A549 (cell line): ENCODE results near the gene RPS10. TPM values are rescaled to one million over a fixed set of nuclear protein-coding genes. Genes with fewer than 3 reads are reported as not detected.

Experiments used
- ATAC-seq, 2 experiments: fragments of 200-7000 bp in 1 of 2; fragments of >200 bp in 1 of 2; cut with Nextera tagmentation in 1 of 2; cut with Tn5 transposase in 1 of 2; 3 replicates each; pipeline versions ENCODE4 v1.8.0 to v1.9.1; 2018 to 2020; ENCODE audit warnings: mild to moderate bottlenecking in 1 of 2, moderate library complexity in 1 of 2
- CTCF ChIA-PET: fragments of 300-600 bp; sonication (Branson Sonifier 250); formaldehyde crosslinking; extraction: SDS; loops from one replicate; lab custom pipeline; 2021; ENCODE audit warnings: antibody characterized with exemption, inconsistent platforms; lab: Yijun Ruan, JAX
- POLR2A ChIA-PET: fragments of 350-600 bp; formaldehyde crosslinking; extraction: SDS; loops from one replicate; lab custom pipeline; 2021; ENCODE audit warnings: antibody characterized with exemption, inconsistent platforms; lab: Yijun Ruan, JAX
- DNase-seq, 2 experiments: peaks; one replicate each; pipeline versions ENCODE4 v3.0.0 to v3.0.0-alpha.2; 2011 to 2016; ENCODE audit warnings: low read depth in 1 of 2, low spot score in 1 of 2
- FAIRE-seq: peaks from 2 replicates; lab custom pipeline; 2011; peaks lifted over from hg19 to GRCh38; lab: Jason Lieb, UNC
- H3K27ac ChIP-seq, 2 experiments: fragments of >200 bp; sonication (Bioruptor Twin); formaldehyde crosslinking; 3 replicates each; pipeline ENCODE4 v1.5.1; 2016 to 2017
- H3K4me1 ChIP-seq: fragments of >200 bp; sonication (Bioruptor Twin); formaldehyde crosslinking; 3 replicates; pipeline ENCODE4 v1.6.1; 2016
- H3K4me2 ChIP-seq: fragments of >200 bp; sonication (Bioruptor Twin); formaldehyde crosslinking; 3 replicates; pipeline ENCODE4 v1.6.1; 2016
- H3K4me3 ChIP-seq: fragments of >200 bp; sonication (Bioruptor Twin); formaldehyde crosslinking; 3 replicates; pipeline ENCODE4 v1.5.1; 2016
- H3K9me3 ChIP-seq: fragments of >200 bp; sonication (Bioruptor Twin); formaldehyde crosslinking; 3 replicates; pipeline ENCODE4 v1.6.1; 2016
- BHLHE40 ChIP-seq: IDR thresholded peaks from 2 replicates; pipeline ENCODE4 v1.6.1; 2012; ENCODE audit warnings: low read depth, low read length, inconsistent platforms
- CBX8 ChIP-seq: fragments of 200-600 bp; sonication (generic); IDR thresholded peaks from 2 replicates; pipeline ENCODE4 v1.6.1; 2016
- CEBPB ChIP-seq, 2 experiments: fragments of >200 bp in 1 of 2; sonication (Bioruptor Twin) in 1 of 2; formaldehyde crosslinking in 1 of 2; IDR thresholded peaks; 2 replicates each; pipeline ENCODE4 v1.6.1; 2012 to 2016
- CHD2 ChIP-seq: fragments of 150-350 bp; IDR thresholded peaks from 2 replicates; pipeline ENCODE4 v1.6.1; 2014; ENCODE audit warnings: low read length; ENCODE audit not compliant: partially characterized antibody
- CHD4 ChIP-seq: fragments of 200-600 bp; sonication (generic); IDR thresholded peaks from 2 replicates; pipeline ENCODE4 v1.6.1; 2016; ENCODE audit warnings: antibody characterized with exemption, mild to moderate bottlenecking, borderline replicate concordance
- EHF ChIP-seq: fragments of 250-450 bp; sonication (Bioruptor Pico); IDR thresholded peaks from 2 replicates; pipeline ENCODE4 v1.5.0; 2020; ENCODE audit warnings: mild to moderate bottlenecking
- EHMT2 ChIP-seq: fragments of 200-600 bp; sonication (generic); IDR thresholded peaks from 2 replicates; pipeline ENCODE4 v1.6.1; 2016; ENCODE audit warnings: antibody characterized with exemption, low read depth, mild to moderate bottlenecking, moderate library complexity
- FOSL2 ChIP-seq, 2 experiments: fragments of 450-650 bp in 1 of 2; fragments of >200 bp in 1 of 2; sonication (Bioruptor Twin) in 1 of 2; formaldehyde crosslinking; IDR thresholded peaks; 2 replicates each; pipeline versions ENCODE4 v1.5.0 to v1.6.1; 2016 to 2020; ENCODE audit warnings: mild to moderate bottlenecking in 1 of 2, moderate library complexity in 1 of 2
- FOXS1 ChIP-seq: fragments of 250-450 bp; sonication (Bioruptor Pico); IDR thresholded peaks from 2 replicates; pipeline ENCODE4 v1.5.0; 2020; ENCODE audit warnings: mild to moderate bottlenecking, moderate library complexity
- HES2 ChIP-seq: fragments of >200 bp; sonication (Bioruptor Twin); formaldehyde crosslinking; IDR thresholded peaks from 2 replicates; pipeline ENCODE4 v1.6.1; 2016
- HOXB5 ChIP-seq: fragments of 250-450 bp; sonication (Bioruptor Pico); IDR thresholded peaks from 2 replicates; pipeline ENCODE4 v1.5.0; 2020; ENCODE audit warnings: mild to moderate bottlenecking, moderate library complexity
- JUN ChIP-seq, 2 experiments: fragments of >200 bp; sonication (Bioruptor Twin); formaldehyde crosslinking; IDR thresholded peaks; 2 replicates in 1 of 2; 3 replicates in 1 of 2; pipeline ENCODE4 v1.6.1; 2016 to 2017
- JUNB ChIP-seq: fragments of >200 bp; sonication (Bioruptor Twin); formaldehyde crosslinking; IDR thresholded peaks from 2 replicates; pipeline ENCODE4 v1.6.1; 2016
- KDM1A ChIP-seq: fragments of 200-600 bp; sonication (generic); IDR thresholded peaks from 2 replicates; pipeline ENCODE4 v1.6.1; 2016; ENCODE audit warnings: low read depth, mild to moderate bottlenecking
- KDM5A ChIP-seq: fragments of 200-600 bp; sonication (generic); IDR thresholded peaks from 2 replicates; pipeline ENCODE4 v1.6.1; 2016; ENCODE audit warnings: antibody characterized with exemption, mild to moderate bottlenecking
- MAX ChIP-seq: IDR thresholded peaks from 2 replicates; pipeline ENCODE4 v1.6.1; 2012
- MYC ChIP-seq: IDR thresholded peaks from 2 replicates; pipeline ENCODE4 v1.6.1; 2012; ENCODE audit warnings: mild to moderate bottlenecking, inconsistent platforms, low read length, improper control_type of control experiment, borderline replicate concordance
- NFE2L2 ChIP-seq: fragments of 150-350 bp; conservative IDR thresholded peaks from 2 replicates; pipeline ENCODE4 v1.6.1; 2014; ENCODE audit warnings: low read length
- PBX3 ChIP-seq: IDR thresholded peaks from 2 replicates; pipeline ENCODE4 v1.6.1; 2012
- PHF8 ChIP-seq: fragments of 200-600 bp; sonication (generic); IDR thresholded peaks from 2 replicates; pipeline ENCODE4 v1.6.1; 2016; ENCODE audit warnings: low read depth, mild to moderate bottlenecking, antibody characterized with exemption, moderate library complexity, borderline replicate concordance
- POLR2AphosphoS2 ChIP-seq: conservative IDR thresholded peaks from 2 replicates; pipeline ENCODE4 v1.6.1; 2012; ENCODE audit warnings: low read length, improper control_type of control experiment, inconsistent platforms
- RARB ChIP-seq: fragments of 250-450 bp; sonication (Bioruptor Pico); IDR thresholded peaks from 2 replicates; pipeline ENCODE4 v1.8.0; 2021; ENCODE audit warnings: mild to moderate bottlenecking, moderate library complexity
- REST ChIP-seq: fragments of 200-600 bp; sonication (generic); IDR thresholded peaks from 2 replicates; pipeline ENCODE4 v1.6.1; 2016; ENCODE audit warnings: antibody characterized with exemption, mild to moderate bottlenecking, moderate library complexity
- SREBF2 ChIP-seq: fragments of 450-650 bp; IDR thresholded peaks from 2 replicates; pipeline ENCODE4 v1.6.1; 2014; ENCODE audit warnings: mild to moderate bottlenecking, moderate library complexity
- TP53 ChIP-seq: fragments of 250-450 bp; sonication (Bioruptor Pico); IDR thresholded peaks from 2 replicates; pipeline ENCODE4 v1.5.0; 2021; ENCODE audit warnings: mild to moderate bottlenecking, moderate library complexity
- USF2 ChIP-seq: fragments of 450-650 bp; IDR thresholded peaks from 2 replicates; pipeline ENCODE4 v1.6.1; 2014; ENCODE audit warnings: antibody characterized with exemption
- ZFP36 ChIP-seq: fragments of 450-650 bp; IDR thresholded peaks from 2 replicates; pipeline ENCODE4 v1.6.1; 2014; ENCODE audit warnings: borderline replicate concordance; ENCODE audit not compliant: partially characterized antibody
- WGBS: methylation state at CpG from one replicate; pipeline ENCODE4 v1.1.6; 2017; ENCODE audit errors: missing lambda C conversion rate; 5-methylcytosine and 5-hydroxymethylcytosine counted together
- polyA plus RNA-seq, 4 experiments: library from polyadenylated mRNA; depleted of rRNA in 3 of 4; stranded (reverse); fragments of >200 nt; fragmentation: RNase III in 1 of 4; extraction: RNeasy Plus Mini Kit Qiagen cat#74134 plus additional on column Dnase treatment in 1 of 4; gene quantifications; 2 replicates in 3 of 4; 3 replicates in 1 of 4; pipeline ENCODE4 v1.2.3, GENCODE V29; 2011 to 2017
- TF ChIP-seq, protein P1 (sequence below): fragments of >200 bp; sonication (Bioruptor Twin); formaldehyde crosslinking; IDR thresholded peaks from 3 replicates; pipeline ENCODE4 v1.6.1; 2016
- TF ChIP-seq, protein P2 (sequence below): fragments of 250-450 bp; sonication (Bioruptor Pico); IDR thresholded peaks from 2 replicates; pipeline ENCODE4 v1.5.0; 2020; ENCODE audit warnings: low read depth, mild to moderate bottlenecking, moderate library complexity

The RPS10 gene
- polyA plus RNA-seq, 2 of the 4 experiments (the other 2 are of a cell fraction), result 1,532 to 1,783 TPM

GRCh38 chr6:34462551-34462971 lies 36.7 kb upstream of the RPS10 start:
- Histone ChIP-seq H3K4me1 (peaks cover 10% of the 10 kb centered on the region), H3K27ac (peak overlapping the region; percentile 41 to 71; a peak in 4 of 6 replicates), H3K9me3 (no peaks in the 10 kb centered on the region), H3K4me3 (no peak overlapping the region), H3K4me2 (peak overlapping the region; percentile 66)
- no peak for TF ChIP-seq ZFP36
- no peak for TF ChIP-seq KDM5A
- TF ChIP-seq, protein P1, sequence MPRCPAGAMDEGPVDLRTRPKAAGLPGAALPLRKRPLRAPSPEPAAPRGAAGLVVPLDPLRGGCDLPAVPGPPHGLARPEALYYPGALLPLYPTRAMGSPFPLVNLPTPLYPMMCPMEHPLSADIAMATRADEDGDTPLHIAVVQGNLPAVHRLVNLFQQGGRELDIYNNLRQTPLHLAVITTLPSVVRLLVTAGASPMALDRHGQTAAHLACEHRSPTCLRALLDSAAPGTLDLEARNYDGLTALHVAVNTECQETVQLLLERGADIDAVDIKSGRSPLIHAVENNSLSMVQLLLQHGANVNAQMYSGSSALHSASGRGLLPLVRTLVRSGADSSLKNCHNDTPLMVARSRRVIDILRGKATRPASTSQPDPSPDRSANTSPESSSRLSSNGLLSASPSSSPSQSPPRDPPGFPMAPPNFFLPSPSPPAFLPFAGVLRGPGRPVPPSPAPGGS, result no peak
- TF ChIP-seq NFE2L2, result no peak
- TF ChIP-seq HOXB5 (CRISPR knock-in tag), result no peak
- no peak for TF ChIP-seq JUNB
- no peak for TF ChIP-seq POLR2AphosphoS2
- TF ChIP-seq EHMT2, result no peak
- no peak for TF ChIP-seq CEBPB (IDR thresholded peaks at IDR 0.05)
- TF ChIP-seq JUN (IDR thresholded peaks at IDR 0.05), result no peak
- no peak for TF ChIP-seq CBX8
- TF ChIP-seq KDM1A, result no peak
- TF ChIP-seq CHD4, result no peak
- peak; percentile 55 to 68 for DNase-seq
- WGBS, result 6% methylated on average over 6 of the region's 6 CpGs
- FAIRE-seq, result no peak
- ChIA-PET CTCF (interaction anchor here (0.8 to 6.2 kb wide), 3 partner anchors 32 to 148 kb away, joined by 3 to 72 read pairs (median 4); no protein-coding TSS in a partner anchor), POLR2A (no interaction called here)
- peak; percentile 85 to 95 for ATAC-seq

DNA sequence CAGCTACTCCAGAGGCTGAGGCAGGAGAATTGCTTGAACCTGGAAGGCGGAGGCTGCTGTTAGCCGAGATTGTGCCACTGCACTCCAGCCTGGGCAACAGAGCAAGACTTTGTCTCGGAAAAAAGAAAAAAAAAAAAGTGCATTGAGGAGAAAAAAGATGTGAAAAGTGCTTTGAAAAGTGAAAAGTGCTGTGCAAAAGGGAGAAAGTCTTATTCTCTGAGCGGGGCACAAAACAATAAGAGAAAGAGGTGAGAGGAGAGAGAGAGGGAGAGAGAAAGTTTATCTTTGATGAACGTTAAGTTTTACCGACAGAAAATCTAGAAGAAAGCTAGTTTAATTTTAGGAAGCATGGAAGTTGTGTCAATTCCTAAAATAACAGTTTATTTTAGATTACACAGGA lies 36.1 kb upstream of the RPS10 start:
- H3K4me2 ChIP-seq, result peak overlapping the region; percentile 66
- ChIA-PET POLR2A (no interaction called here), CTCF (interaction anchor here (0.8 to 6.2 kb wide), 3 partner anchors 32 to 149 kb away, joined by 3 to 72 read pairs (median 4); no protein-coding TSS in a partner anchor)
- DNase-seq, result no peak
- no peak overlapping the region for H3K4me3 ChIP-seq
- 71% methylated on average over 6 of the region's 6 CpGs for WGBS
- H3K9me3 ChIP-seq, result no peaks in the 10 kb centered on the region
- H3K27ac ChIP-seq, result peak overlapping the region; percentile 41 to 71; a peak in 4 of 6 replicates
- ATAC-seq, result no peak
- FAIRE-seq, result no peak
- TF ChIP-seq RARB (CRISPR knock-in tag) (no peak), FOSL2 (IDR thresholded peaks at IDR 0.05) (no peak), FOSL2 (CRISPR knock-in tag; IDR thresholded peaks at IDR 0.05) (no peak), MYC (no peak), BHLHE40 (no peak), USF2 (no peak), CHD2 (no peak), CHD4 (no peak), POLR2AphosphoS2 (no peak), PHF8 (no peak), REST (no peak), FOXS1 (CRISPR knock-in tag) (no peak), JUN (IDR thresholded peaks at IDR 0.05) (no peak), HES2 (no peak), EHF (CRISPR knock-in tag) (no peak), EHMT2 (no peak), MAX (no peak), TP53 (no peak), PBX3 (no peak), SREBF2 (no peak)
- TF ChIP-seq, protein P2, sequence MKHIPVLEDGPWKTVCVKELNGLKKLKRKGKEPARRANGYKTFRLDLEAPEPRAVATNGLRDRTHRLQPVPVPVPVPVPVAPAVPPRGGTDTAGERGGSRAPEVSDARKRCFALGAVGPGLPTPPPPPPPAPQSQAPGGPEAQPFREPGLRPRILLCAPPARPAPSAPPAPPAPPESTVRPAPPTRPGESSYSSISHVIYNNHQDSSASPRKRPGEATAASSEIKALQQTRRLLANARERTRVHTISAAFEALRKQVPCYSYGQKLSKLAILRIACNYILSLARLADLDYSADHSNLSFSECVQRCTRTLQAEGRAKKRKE (CRISPR knock-in tag), result no peak
- peaks cover 10% of the 10 kb centered on the region for H3K4me1 ChIP-seq
